ENCODE measurements around the gene MICAL1. TPM values are rescaled to one million over a fixed set of nuclear protein-coding genes. Genes with fewer than 3 reads are reported as not detected.

MICAL1 gene
- total RNA-seq, 6 experiments from 2014 or later = 37.9 to 44.9 (median 40.4) TPM

- no peak overlapping the region for H3K27ac Mint-ChIP-seq
- no peak overlapping the region for H3K4me3 Mint-ChIP-seq
- peaks cover 43% of the 10 kb centered on the region for H3K4me1 Mint-ChIP-seq (ENCODE audit: low read depth)
- H3K9me3 Mint-ChIP-seq = no peaks in the 10 kb centered on the region
- peaks cover 16% of the 10 kb centered on the region for H3K36me3 Mint-ChIP-seq (ENCODE audit: low read depth)
- peaks cover 4% of the 10 kb centered on the region for H3K27me3 Mint-ChIP-seq (ENCODE audit: insufficient read depth)
- no peak for DNase-seq
- TF ChIP-seq CTCF (IDR thresholded peaks at IDR 0.05) = no peak
Measured at GRCh38 chr6:109460161-109460829, 4.7 kb upstream of the MICAL1 start.

GRCh38 chr6:109458774-109459531 is 3.4 kb upstream of the MICAL1 start:
- peaks cover 10% of the 10 kb centered on the region for H3K36me3 Mint-ChIP-seq (ENCODE audit: low read depth)
- H3K4me3 Mint-ChIP-seq = no peak overlapping the region
- no peak for TF ChIP-seq CTCF (IDR thresholded peaks at IDR 0.05)
- DNase-seq = no peak
- H3K4me1 Mint-ChIP-seq (ENCODE audit: low read depth) = peaks cover 51% of the 10 kb centered on the region
- peaks cover 7% of the 10 kb centered on the region for H3K27me3 Mint-ChIP-seq (ENCODE audit: insufficient read depth)
- no peaks in the 10 kb centered on the region for H3K9me3 Mint-ChIP-seq
- no peak overlapping the region for H3K27ac Mint-ChIP-seq

- no peaks in the 10 kb centered on the region for H3K9me3 Mint-ChIP-seq
- no peak for DNase-seq
- peaks cover 7% of the 10 kb centered on the region for H3K27me3 Mint-ChIP-seq (ENCODE audit: insufficient read depth)
- peak overlapping the region; percentile 99 for H3K4me3 Mint-ChIP-seq
- peaks cover 53% of the 10 kb centered on the region for H3K4me1 Mint-ChIP-seq (ENCODE audit: low read depth)
- no peak for TF ChIP-seq CTCF (IDR thresholded peaks at IDR 0.05)
- H3K27ac Mint-ChIP-seq = peak overlapping the region; percentile 94
- H3K36me3 Mint-ChIP-seq (ENCODE audit: low read depth) = peaks cover 10% of the 10 kb centered on the region
Measured at GRCh38 chr6:109457562-109457996, 2.0 kb upstream of the MICAL1 start.

GRCh38 chr6:109456710-109457561 is 1.4 kb upstream of the MICAL1 start:
- no peaks in the 10 kb centered on the region for H3K9me3 Mint-ChIP-seq
- peak overlapping the region; percentile 99 for H3K4me3 Mint-ChIP-seq
- peak overlapping the region; percentile 94 for H3K27ac Mint-ChIP-seq
- peak; percentile 80 for DNase-seq
- H3K36me3 Mint-ChIP-seq (ENCODE audit: low read depth) = peaks cover 4% of the 10 kb centered on the region
- peaks cover 48% of the 10 kb centered on the region for H3K4me1 Mint-ChIP-seq (ENCODE audit: low read depth)
- H3K27me3 Mint-ChIP-seq (ENCODE audit: insufficient read depth) = peaks cover 7% of the 10 kb centered on the region
- TF ChIP-seq CTCF (IDR thresholded peaks at IDR 0.05) = no peak

- Mint-ChIP-seq H3K27ac (peak overlapping the region; percentile 94), H3K36me3 (ENCODE audit: low read depth) (no peaks in the 10 kb centered on the region), H3K4me3 (peak overlapping the region; percentile 99), H3K4me1 (ENCODE audit: low read depth) (peaks cover 45% of the 10 kb centered on the region), H3K9me3 (no peaks in the 10 kb centered on the region), H3K27me3 (ENCODE audit: insufficient read depth) (peaks cover 7% of the 10 kb centered on the region)
- no peak for DNase-seq
- TF ChIP-seq CTCF (IDR thresholded peaks at IDR 0.05) = no peak
Measured at GRCh38 chr6:109456111-109456583, 575 bp upstream of the MICAL1 start.

Data from HFFc6 (cell line).